SK-N-SH (cell line): ENCODE data around the gene B4GALNT4. TPM values are rescaled to one million over a fixed set of nuclear protein-coding genes. Genes with fewer than 3 reads are reported as not detected.

Experiments used
- CTCF ChIA-PET: fragments of 300-600, 350-600 bp; formaldehyde crosslinking; extraction: SDS; loops from one replicate; lab custom pipeline; 2021; lab: Yijun Ruan, JAX
- POLR2A ChIA-PET: fragments of 350-600 bp; sonication (Branson Sonifier 250); formaldehyde crosslinking; extraction: SDS; loops from one replicate; lab custom pipeline; 2020; ENCODE audit warnings: antibody characterized with exemption, inconsistent platforms; lab: Yijun Ruan, JAX
- DNase-seq: peaks from one replicate; pipeline ENCODE4 v3.0.0; 2012
- H2AFZ ChIP-seq: fragments of 200-600 bp; sonication (generic); 2 replicates; pipeline ENCODE4 v1.8.1; 2016; ENCODE audit warnings: antibody characterized with exemption, mild to moderate bottlenecking, low read depth
- H3F3A ChIP-seq: fragments of 200-600 bp; sonication (generic); replicated peaks from 2 replicates; pipeline ENCODE3; 2016; ENCODE audit warnings: antibody characterized with exemption, mild to moderate bottlenecking; ENCODE audit not compliant: insufficient read depth
- H3K27ac ChIP-seq, 2 experiments: fragments of 200-500 bp in 1 of 2; fragments of 200-600 bp in 1 of 2; sonication (Bioruptor generic) in 1 of 2; sonication (generic), shearing (Covaris generic) in 1 of 2; 2 replicates each; pipeline versions ENCODE4 v1.5.1 to v1.6.1; 2014 to 2016; ENCODE audit warnings: low read depth in 2 of 2, inconsistent platforms in 1 of 2, low read length in 1 of 2, mild to moderate bottlenecking in 1 of 2, mixed read lengths in 1 of 2
- H3K27me3 ChIP-seq: fragments of 200-600 bp; sonication (generic), shearing (Covaris generic); 2 replicates; pipeline ENCODE4 v1.6.1; 2016; ENCODE audit warnings: mixed run types; ENCODE audit not compliant: insufficient read depth
- H3K36me3 ChIP-seq, 2 experiments: fragments of 200-500 bp in 1 of 2; fragments of 200-600 bp in 1 of 2; sonication (Bioruptor generic) in 1 of 2; sonication (generic) in 1 of 2; replicated peaks in 1 of 2; 2 replicates each; pipeline versions ENCODE3 to v1.5.1; 2014 to 2016; ENCODE audit warnings: low read length in 1 of 2, mild to moderate bottlenecking in 1 of 2; ENCODE audit not compliant: insufficient read depth in 2 of 2, control insufficient read depth in 1 of 2
- H3K4me1 ChIP-seq, 2 experiments: fragments of 200-500 bp in 1 of 2; fragments of 200-600 bp in 1 of 2; sonication (Bioruptor generic) in 1 of 2; sonication (generic), shearing (Covaris generic) in 1 of 2; 2 replicates each; pipeline versions ENCODE4 v1.5.1 to v1.6.1; 2014 to 2016; ENCODE audit warnings: low read depth in 1 of 2, low read length in 1 of 2, mixed run types in 1 of 2; ENCODE audit not compliant: insufficient read depth in 2 of 2, control insufficient read depth in 1 of 2
- H3K4me2 ChIP-seq: fragments of 200-600 bp; sonication (generic), shearing (Covaris generic); 2 replicates; pipeline ENCODE4 v1.6.1; 2017; ENCODE audit warnings: mixed run types
- H3K4me3 ChIP-seq, 2 experiments: fragments of 200-500 bp in 1 of 2; fragments of 200-600 bp in 1 of 2; sonication (Bioruptor generic) in 1 of 2; sonication (generic), shearing (Covaris generic) in 1 of 2; 2 replicates each; pipeline versions ENCODE4 v1.5.1 to v1.8.1; 2014 to 2016; ENCODE audit warnings: low read depth in 2 of 2, inconsistent platforms in 1 of 2, low read length in 1 of 2, mild to moderate bottlenecking in 1 of 2, mixed read lengths in 1 of 2, moderate library complexity in 1 of 2
- H3K79me2 ChIP-seq: fragments of 200-600 bp; sonication (generic); 2 replicates; pipeline ENCODE4 v1.8.1; 2017; ENCODE audit warnings: mild to moderate bottlenecking; ENCODE audit not compliant: insufficient read depth
- H3K9ac ChIP-seq: fragments of 200-600 bp; sonication (generic); 2 replicates; pipeline ENCODE4 v1.6.1; 2017; ENCODE audit warnings: mixed run types
- H3K9me2 ChIP-seq: fragments of 200-600 bp; sonication (generic); 2 replicates; pipeline ENCODE4 v1.6.1; 2017; ENCODE audit warnings: mixed run types
- H3K9me3 ChIP-seq: fragments of 200-600 bp; sonication (generic); 2 replicates; pipeline ENCODE4 v1.6.1; 2017; ENCODE audit warnings: mixed run types, mild to moderate bottlenecking, moderate library complexity
- H4K20me1 ChIP-seq: fragments of 200-600 bp; sonication (generic); 2 replicates; pipeline ENCODE4 v1.6.1; 2017; ENCODE audit warnings: mild to moderate bottlenecking, mixed run types; ENCODE audit not compliant: insufficient read depth
- CTCF ChIP-seq: fragments of 200-600 bp; sonication (generic); IDR thresholded peaks from 2 replicates; pipeline ENCODE4 v1.6.1; 2017; ENCODE audit warnings: antibody characterized with exemption, mild to moderate bottlenecking, moderate library complexity
- FOXM1 ChIP-seq: IDR thresholded peaks from 2 replicates; pipeline ENCODE4 v1.4.0; 2012; ENCODE audit warnings: low read depth, mild to moderate bottlenecking
- NRF1 ChIP-seq: IDR thresholded peaks from 2 replicates; pipeline ENCODE4 v1.6.1; 2012; ENCODE audit warnings: low read depth, mild to moderate bottlenecking, low read length
- RXRA ChIP-seq: IDR thresholded peaks from 2 replicates; pipeline ENCODE4 v1.4.0; 2012; ENCODE audit warnings: low read depth, mild to moderate bottlenecking, borderline replicate concordance
- SIN3A ChIP-seq: IDR thresholded peaks from 2 replicates; pipeline ENCODE4 v1.6.1; 2012; ENCODE audit warnings: low read depth, mild to moderate bottlenecking, low read length, moderate library complexity, borderline replicate concordance
- YY1 ChIP-seq: IDR thresholded peaks from 2 replicates; pipeline ENCODE4 v1.4.0; 2012; ENCODE audit warnings: low read depth, mild to moderate bottlenecking
- WGBS: methylation state at CpG from one replicate; pipeline ENCODE4 v1.1.6; 2017; ENCODE audit warnings: low lambda C conversion rate; 5-methylcytosine and 5-hydroxymethylcytosine counted together
- polyA plus RNA-seq, 3 experiments: library from polyadenylated mRNA; depleted of rRNA; stranded (reverse); fragments of >200 nt; gene quantifications; 2 replicates each; pipeline ENCODE4 v1.2.3, GENCODE V29; 2012
- TF ChIP-seq, protein P1 (sequence below): IDR thresholded peaks from 2 replicates; pipeline ENCODE4 v1.6.1; 2012; ENCODE audit warnings: mild to moderate bottlenecking, low read depth, low read length, moderate library complexity
- TF ChIP-seq, protein P2 (sequence below): IDR thresholded peaks from 2 replicates; pipeline ENCODE4; 2012
- TF ChIP-seq, protein P3 (sequence below): IDR thresholded peaks from 2 replicates; pipeline ENCODE4 v1.4.0; 2012; ENCODE audit warnings: low read depth, borderline replicate concordance

Gene B4GALNT4
- polyA plus RNA-seq, 1 of the 3 experiments (the other 2 are of a cell fraction): 66.7 TPM

DNA sequence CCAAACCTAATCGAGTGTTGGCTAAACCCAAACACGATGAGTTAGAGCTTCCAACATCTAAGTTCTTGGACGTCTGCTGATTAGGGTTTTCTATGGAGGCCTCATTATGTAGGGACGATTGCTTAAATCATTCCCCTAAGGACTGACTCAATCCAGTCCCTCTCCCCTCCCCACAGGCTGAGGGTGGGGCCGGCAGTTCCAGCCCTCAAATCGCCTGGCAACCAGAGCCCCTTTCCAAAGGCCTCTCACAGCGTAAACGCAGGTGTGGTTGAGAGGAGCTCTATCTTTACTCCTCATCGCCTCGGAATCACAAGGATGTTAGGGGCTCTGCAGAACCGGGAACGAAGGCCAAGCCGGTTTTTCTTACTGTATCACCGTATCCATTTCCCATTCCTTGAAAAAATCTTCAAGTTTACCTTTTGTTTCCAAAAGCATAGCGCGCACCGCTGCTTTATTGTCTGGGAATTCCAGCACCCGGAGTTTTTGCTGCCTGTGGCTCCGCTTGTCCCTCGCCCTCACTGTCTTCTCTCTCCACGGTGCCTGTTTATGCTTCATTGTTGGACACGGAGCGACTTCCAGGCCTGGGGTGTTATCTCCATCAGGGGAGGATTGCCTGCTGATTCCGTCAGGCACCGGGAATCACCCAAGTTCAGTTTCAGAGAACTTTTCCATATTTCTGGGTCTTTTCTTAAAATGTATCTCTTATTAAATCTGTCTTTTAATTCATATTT, 34.9 kb upstream of the B4GALNT4 start:
- H3K79me2 ChIP-seq: no peaks in the 10 kb centered on the region
- no peak overlapping the region for H3K27ac ChIP-seq
- no peaks in the 10 kb centered on the region for H3K27me3 ChIP-seq
- 88% methylated on average over 25 of the region's 25 CpGs for WGBS
- H3K4me2 ChIP-seq: no peak overlapping the region
- H4K20me1 ChIP-seq: no peaks in the 10 kb centered on the region
- CTCF ChIA-PET: interaction anchor here (1.3 kb wide), 1 partner anchor 28 kb away, joined by 4 read pairs; no protein-coding TSS in a partner anchor
- H3F3A ChIP-seq: no peaks in the 10 kb centered on the region
- H3K4me1 ChIP-seq: no peaks in the 10 kb centered on the region; a peak in 1 of 4 replicates
- H2AFZ ChIP-seq: no peak overlapping the region
- no peaks in the 10 kb centered on the region for H3K36me3 ChIP-seq
- H3K9me2 ChIP-seq: no peaks in the 10 kb centered on the region
- DNase-seq: no peak
- POLR2A ChIA-PET: no interaction called here
- TF ChIP-seq RXRA: no peak
- no peak for TF ChIP-seq NRF1
- TF ChIP-seq, protein P1, sequence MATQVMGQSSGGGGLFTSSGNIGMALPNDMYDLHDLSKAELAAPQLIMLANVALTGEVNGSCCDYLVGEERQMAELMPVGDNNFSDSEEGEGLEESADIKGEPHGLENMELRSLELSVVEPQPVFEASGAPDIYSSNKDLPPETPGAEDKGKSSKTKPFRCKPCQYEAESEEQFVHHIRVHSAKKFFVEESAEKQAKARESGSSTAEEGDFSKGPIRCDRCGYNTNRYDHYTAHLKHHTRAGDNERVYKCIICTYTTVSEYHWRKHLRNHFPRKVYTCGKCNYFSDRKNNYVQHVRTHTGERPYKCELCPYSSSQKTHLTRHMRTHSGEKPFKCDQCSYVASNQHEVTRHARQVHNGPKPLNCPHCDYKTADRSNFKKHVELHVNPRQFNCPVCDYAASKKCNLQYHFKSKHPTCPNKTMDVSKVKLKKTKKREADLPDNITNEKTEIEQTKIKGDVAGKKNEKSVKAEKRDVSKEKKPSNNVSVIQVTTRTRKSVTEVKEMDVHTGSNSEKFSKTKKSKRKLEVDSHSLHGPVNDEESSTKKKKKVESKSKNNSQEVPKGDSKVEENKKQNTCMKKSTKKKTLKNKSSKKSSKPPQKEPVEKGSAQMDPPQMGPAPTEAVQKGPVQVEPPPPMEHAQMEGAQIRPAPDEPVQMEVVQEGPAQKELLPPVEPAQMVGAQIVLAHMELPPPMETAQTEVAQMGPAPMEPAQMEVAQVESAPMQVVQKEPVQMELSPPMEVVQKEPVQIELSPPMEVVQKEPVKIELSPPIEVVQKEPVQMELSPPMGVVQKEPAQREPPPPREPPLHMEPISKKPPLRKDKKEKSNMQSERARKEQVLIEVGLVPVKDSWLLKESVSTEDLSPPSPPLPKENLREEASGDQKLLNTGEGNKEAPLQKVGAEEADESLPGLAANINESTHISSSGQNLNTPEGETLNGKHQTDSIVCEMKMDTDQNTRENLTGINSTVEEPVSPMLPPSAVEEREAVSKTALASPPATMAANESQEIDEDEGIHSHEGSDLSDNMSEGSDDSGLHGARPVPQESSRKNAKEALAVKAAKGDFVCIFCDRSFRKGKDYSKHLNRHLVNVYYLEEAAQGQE: no peak
- TF ChIP-seq, protein P2, sequence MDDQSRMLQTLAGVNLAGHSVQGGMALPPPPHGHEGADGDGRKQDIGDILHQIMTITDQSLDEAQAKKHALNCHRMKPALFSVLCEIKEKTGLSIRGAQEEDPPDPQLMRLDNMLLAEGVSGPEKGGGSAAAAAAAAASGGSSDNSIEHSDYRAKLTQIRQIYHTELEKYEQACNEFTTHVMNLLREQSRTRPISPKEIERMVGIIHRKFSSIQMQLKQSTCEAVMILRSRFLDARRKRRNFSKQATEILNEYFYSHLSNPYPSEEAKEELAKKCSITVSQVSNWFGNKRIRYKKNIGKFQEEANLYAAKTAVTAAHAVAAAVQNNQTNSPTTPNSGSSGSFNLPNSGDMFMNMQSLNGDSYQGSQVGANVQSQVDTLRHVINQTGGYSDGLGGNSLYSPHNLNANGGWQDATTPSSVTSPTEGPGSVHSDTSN: no peak
- TF ChIP-seq YY1: no peak
- no peak for TF ChIP-seq FOXM1
- TF ChIP-seq, protein P3, sequence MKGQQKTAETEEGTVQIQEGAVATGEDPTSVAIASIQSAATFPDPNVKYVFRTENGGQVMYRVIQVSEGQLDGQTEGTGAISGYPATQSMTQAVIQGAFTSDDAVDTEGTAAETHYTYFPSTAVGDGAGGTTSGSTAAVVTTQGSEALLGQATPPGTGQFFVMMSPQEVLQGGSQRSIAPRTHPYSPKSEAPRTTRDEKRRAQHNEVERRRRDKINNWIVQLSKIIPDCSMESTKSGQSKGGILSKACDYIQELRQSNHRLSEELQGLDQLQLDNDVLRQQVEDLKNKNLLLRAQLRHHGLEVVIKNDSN: no peak
- TF ChIP-seq CTCF: no peak
- no peak for TF ChIP-seq SIN3A
- no peak overlapping the region for H3K9ac ChIP-seq
- H3K9me3 ChIP-seq: no peaks in the 10 kb centered on the region
- H3K4me3 ChIP-seq: no peak overlapping the region
